Adrenal gland (tissue), 5 donors: ENCODE measurements around the gene DCAF7.

Experiments
- CTCF ChIP-seq, 6 experiments: fragments of 450-650 bp in 4 of 6; fragments of 200-600 bp in 2 of 6; sonication (generic) in 1 of 6; IDR thresholded peaks; 1 replicate in 5 of 6; 2 replicates in 1 of 6; pipeline versions ENCODE4 v1.5.1 to v1.8.0; 2016 to 2021; ENCODE audit warnings: antibody characterized with exemption in 6 of 6, mild to moderate bottlenecking in 2 of 6, moderate library complexity in 1 of 6
- POLR2A ChIP-seq, 2 donors: fragments of 450-650 bp; IDR thresholded peaks; one replicate each; pipeline ENCODE4 v1.6.1; 2017; ENCODE audit warnings: antibody characterized with exemption in 2 of 2, mild to moderate bottlenecking in 2 of 2, moderate library complexity in 1 of 2
- donor health status: DM: no; HTN: no; CAD: no.

GRCh38 chr17:63609816-63610573 lies 59.7 kb downstream of the DCAF7 start:
- TF ChIP-seq POLR2A (IDR thresholded peaks at IDR 0.05) = no peak
- no peak for TF ChIP-seq CTCF (IDR thresholded peaks at IDR 0.05)
